ENCODE data around the gene MYL7. TPM values are rescaled to one million over a fixed set of nuclear protein-coding genes. Genes with fewer than 3 reads are reported as not detected.

The MYL7 gene
- total RNA-seq, 1 donor from 2014 or later: not detected

DNA sequence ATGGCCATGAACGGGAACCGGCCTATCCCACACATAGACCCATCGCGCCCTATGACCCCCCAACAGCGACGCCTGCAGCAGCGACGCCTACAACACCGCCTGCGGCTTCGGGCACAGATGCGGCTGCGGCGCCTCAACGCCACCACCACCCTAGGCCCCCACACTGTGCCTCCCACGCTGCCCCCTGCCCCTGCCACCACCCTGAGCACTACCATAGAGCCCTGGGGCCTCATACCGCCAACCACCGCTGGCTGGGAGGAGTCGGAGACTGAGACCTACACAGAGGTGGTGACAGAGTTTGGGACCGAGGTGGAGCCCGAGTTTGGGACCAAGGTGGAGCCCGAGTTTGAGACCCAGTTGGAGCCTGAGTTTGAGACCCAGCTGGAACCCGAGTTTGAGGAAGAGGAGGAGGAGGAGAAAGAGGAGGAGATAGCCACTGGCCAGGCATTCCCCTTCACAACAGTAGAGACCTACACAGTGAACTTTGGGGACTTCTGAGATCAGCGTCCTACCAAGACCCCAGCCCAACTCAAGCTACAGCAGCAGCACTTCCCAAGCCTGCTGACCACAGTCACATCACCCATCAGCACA, 27.3 kb downstream of the MYL7 start:
- no peak overlapping the region for H3K4me3 ChIP-seq (ENCODE audit: low read depth, low read length)
- DNase-seq (ENCODE audit: low read depth): no peak
- TF ChIP-seq, protein P1, sequence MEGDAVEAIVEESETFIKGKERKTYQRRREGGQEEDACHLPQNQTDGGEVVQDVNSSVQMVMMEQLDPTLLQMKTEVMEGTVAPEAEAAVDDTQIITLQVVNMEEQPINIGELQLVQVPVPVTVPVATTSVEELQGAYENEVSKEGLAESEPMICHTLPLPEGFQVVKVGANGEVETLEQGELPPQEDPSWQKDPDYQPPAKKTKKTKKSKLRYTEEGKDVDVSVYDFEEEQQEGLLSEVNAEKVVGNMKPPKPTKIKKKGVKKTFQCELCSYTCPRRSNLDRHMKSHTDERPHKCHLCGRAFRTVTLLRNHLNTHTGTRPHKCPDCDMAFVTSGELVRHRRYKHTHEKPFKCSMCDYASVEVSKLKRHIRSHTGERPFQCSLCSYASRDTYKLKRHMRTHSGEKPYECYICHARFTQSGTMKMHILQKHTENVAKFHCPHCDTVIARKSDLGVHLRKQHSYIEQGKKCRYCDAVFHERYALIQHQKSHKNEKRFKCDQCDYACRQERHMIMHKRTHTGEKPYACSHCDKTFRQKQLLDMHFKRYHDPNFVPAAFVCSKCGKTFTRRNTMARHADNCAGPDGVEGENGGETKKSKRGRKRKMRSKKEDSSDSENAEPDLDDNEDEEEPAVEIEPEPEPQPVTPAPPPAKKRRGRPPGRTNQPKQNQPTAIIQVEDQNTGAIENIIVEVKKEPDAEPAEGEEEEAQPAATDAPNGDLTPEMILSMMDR (IDR thresholded peaks at IDR 0.05; ENCODE audit: insufficient read depth, low read length, severe bottlenecking): no peak
- no peaks in the 10 kb centered on the region for H3K27me3 ChIP-seq (ENCODE audit: control insufficient read depth, insufficient read depth, low read length)
- FAIRE-seq: no peak
- peaks cover 9% of the 10 kb centered on the region for H3K36me3 ChIP-seq (ENCODE audit: control insufficient read depth, insufficient read depth, low read length)

DNA sequence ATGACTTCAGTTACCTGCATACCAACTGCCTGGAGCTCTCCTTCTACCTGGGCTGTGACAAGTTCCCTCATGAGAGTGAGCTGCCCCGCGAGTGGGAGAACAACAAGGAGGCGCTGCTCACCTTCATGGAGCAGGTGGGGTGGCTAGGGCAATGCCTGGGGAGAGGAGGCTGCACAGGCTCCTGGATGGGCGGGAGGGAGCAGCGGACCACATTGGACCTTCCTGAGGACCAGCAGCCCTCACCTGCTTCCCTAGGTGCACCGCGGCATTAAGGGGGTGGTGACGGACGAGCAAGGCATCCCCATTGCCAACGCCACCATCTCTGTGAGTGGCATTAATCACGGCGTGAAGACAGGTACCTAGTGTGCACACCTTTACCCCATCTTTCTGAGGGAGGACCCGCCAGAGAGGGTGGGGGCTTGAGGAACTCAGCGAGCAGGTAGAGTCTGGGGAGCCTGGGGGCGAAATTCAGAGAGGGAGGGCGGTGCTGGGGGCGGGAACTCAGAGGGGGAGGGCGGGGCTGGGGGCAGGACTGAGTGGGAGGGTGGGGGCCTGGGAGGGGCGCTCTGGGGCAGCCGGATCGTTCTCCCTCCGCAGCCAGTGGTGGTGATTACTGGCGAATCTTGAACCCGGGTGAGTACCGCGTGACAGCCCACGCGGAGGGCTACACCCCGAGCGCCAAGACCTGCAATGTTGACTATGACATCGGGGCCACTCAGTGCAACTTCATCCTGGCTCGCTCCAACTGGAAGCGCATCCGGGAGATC, 28.0 kb downstream of the MYL7 start:
- Histone ChIP-seq H3K27me3 (ENCODE audit: control insufficient read depth, insufficient read depth, low read length) (no peaks in the 10 kb centered on the region), H3K4me3 (ENCODE audit: low read depth, low read length) (no peak overlapping the region), H3K36me3 (ENCODE audit: control insufficient read depth, insufficient read depth, low read length) (peaks cover 8% of the 10 kb centered on the region)
- DNase-seq (ENCODE audit: low read depth): no peak
- TF ChIP-seq, protein P1 (IDR thresholded peaks at IDR 0.05; ENCODE audit: insufficient read depth, low read length, severe bottlenecking): no peak
- no peak for FAIRE-seq

DNA sequence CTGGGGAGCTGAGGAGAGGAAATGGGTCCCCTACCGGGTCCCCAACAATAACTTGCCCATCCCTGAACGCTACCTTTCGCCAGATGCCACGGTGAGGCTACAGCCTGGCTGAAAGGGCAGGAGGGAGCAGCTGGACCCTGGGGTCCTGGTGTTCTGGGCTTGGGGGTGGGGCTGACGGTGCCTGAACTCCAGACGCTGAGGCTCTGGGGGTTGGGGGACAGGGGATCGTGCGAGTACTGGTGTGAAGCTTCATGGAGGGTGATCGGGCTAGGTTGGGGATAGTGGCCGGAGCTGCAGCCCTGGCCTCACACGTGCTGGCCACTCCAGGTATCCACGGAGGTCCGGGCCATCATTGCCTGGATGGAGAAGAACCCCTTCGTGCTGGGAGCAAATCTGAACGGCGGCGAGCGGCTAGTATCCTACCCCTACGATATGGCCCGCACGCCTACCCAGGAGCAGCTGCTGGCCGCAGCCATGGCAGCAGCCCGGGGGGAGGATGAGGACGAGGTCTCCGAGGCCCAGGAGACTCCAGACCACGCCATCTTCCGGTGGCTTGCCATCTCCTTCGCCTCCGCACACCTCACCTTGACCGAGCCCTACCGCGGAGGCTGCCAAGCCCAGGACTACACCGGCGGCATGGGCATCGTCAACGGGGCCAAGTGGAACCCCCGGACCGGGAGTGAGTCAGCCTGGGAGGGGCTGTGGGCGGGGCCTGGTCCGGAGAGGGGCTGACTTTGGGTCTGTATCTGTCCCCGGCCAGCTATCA, 28.7 kb downstream of the MYL7 start:
- Histone ChIP-seq H3K4me3 (ENCODE audit: low read depth, low read length) (no peak overlapping the region), H3K27me3 (ENCODE audit: control insufficient read depth, insufficient read depth, low read length) (no peaks in the 10 kb centered on the region), H3K36me3 (ENCODE audit: control insufficient read depth, insufficient read depth, low read length) (peaks cover 7% of the 10 kb centered on the region)
- TF ChIP-seq, protein P1 (IDR thresholded peaks at IDR 0.05; ENCODE audit: insufficient read depth, low read length, severe bottlenecking): peak; percentile 5
- no peak for DNase-seq (ENCODE audit: low read depth)
- peak; percentile 43 for FAIRE-seq

DNA sequence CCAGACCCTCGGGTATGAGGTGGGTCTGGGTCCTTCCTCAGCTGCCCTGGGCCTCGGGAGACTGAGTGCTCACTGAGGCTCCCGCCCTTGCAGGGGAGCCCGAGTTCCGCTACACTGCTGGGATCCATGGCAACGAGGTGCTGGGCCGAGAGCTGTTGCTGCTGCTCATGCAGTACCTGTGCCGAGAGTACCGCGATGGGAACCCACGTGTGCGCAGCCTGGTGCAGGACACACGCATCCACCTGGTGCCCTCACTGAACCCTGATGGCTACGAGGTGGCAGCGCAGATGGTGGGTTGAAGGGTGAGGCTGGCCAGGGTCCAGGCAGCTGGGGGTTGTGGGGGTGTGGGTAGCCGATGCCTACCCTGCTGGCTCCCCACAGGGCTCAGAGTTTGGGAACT, 29.4 kb downstream of the MYL7 start:
- FAIRE-seq: no peak
- no peaks in the 10 kb centered on the region for H3K27me3 ChIP-seq (ENCODE audit: control insufficient read depth, insufficient read depth, low read length)
- TF ChIP-seq, protein P1 (IDR thresholded peaks at IDR 0.05; ENCODE audit: insufficient read depth, low read length, severe bottlenecking): no peak
- DNase-seq (ENCODE audit: low read depth): no peak
- peaks cover 7% of the 10 kb centered on the region for H3K36me3 ChIP-seq (ENCODE audit: control insufficient read depth, insufficient read depth, low read length)
- H3K4me3 ChIP-seq (ENCODE audit: low read depth, low read length): no peak overlapping the region

DNA sequence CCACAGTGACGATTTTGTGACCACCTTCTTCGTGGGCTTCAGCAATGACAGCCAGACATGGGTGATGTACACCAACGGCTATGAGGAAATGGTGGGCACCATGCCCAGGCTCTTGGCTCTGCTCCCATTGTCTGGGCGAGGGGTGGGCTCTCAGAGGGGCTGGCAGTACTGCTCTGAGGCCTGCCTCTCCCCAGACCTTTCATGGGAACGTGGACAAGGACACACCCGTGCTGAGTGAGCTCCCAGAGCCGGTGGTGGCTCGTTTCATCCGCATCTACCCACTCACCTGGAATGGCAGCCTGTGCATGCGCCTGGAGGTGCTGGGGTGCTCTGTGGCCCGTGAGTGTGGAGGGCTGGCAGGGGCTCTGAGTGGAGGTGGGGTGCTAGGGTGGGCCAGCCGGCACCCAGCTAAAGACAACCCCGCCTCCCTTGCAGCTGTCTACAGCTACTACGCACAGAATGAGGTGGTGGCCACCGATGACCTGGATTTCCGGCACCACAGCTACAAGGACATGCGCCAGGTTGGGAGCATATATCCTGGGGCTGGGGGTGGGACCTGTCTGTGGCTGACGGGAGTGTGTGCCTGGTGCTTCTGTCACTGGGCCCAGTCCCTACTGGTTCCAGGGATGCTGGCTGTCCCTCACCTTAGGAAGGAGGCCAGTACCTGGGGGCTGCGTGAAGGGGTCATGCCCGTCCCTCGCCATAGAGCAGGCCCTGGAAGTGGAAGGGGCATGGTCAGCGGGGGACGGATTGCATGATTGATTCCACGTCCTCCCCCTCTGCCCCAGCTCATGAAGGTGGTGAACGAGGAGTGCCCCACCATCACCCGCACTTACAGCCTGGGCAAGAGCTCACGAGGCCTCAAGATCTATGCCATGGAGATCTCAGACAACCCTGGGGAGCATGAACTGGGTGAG, 30.2 kb downstream of the MYL7 start:
- no peaks in the 10 kb centered on the region for H3K27me3 ChIP-seq (ENCODE audit: control insufficient read depth, insufficient read depth, low read length)
- TF ChIP-seq, protein P1 (IDR thresholded peaks at IDR 0.05; ENCODE audit: insufficient read depth, low read length, severe bottlenecking): no peak
- DNase-seq (ENCODE audit: low read depth): no peak
- no peak for FAIRE-seq
- no peak overlapping the region for H3K4me3 ChIP-seq (ENCODE audit: low read depth, low read length)
- peaks cover 3% of the 10 kb centered on the region for H3K36me3 ChIP-seq (ENCODE audit: control insufficient read depth, insufficient read depth, low read length)
